ENCODE measurements around the gene DLG2. TPM values are rescaled to one million over a fixed set of nuclear protein-coding genes. Genes with fewer than 3 reads are reported as not detected.

DLG2 gene
- total RNA-seq, 1 experiment from 2014 or later = not detected

GRCh38 chr11:83933008-83933407 lies 1694.1 kb downstream of the DLG2 start:
- no peak for DNase-seq (ENCODE audit: low read depth)

- no peak for DNase-seq (ENCODE audit: low read depth)
These were observed 1699.7 kb downstream of the DLG2 start for GRCh38 chr11:83927422-83927821.

GRCh38 chr11:83924795-83925542 lies 1702.2 kb downstream of the DLG2 start:
- DNase-seq (ENCODE audit: low read depth) = no peak

GRCh38 chr11:83923961-83924360 lies 1703.2 kb downstream of the DLG2 start:
- no peak for DNase-seq (ENCODE audit: low read depth)

- DNase-seq (ENCODE audit: low read depth) = no peak
These were observed 1704.2 kb downstream of the DLG2 start for GRCh38 chr11:83922953-83923352.

GRCh38 chr11:83922318-83922717 lies 1704.8 kb downstream of the DLG2 start:
- DNase-seq (ENCODE audit: low read depth) = no peak

- no peak for DNase-seq (ENCODE audit: low read depth)
These were observed 1705.5 kb downstream of the DLG2 start for GRCh38 chr11:83921447-83922192.

GRCh38 chr11:83918476-83918875 lies 1708.7 kb downstream of the DLG2 start:
- DNase-seq (ENCODE audit: low read depth) = no peak

GRCh38 chr11:83914995-83915394 lies 1712.1 kb downstream of the DLG2 start:
- DNase-seq (ENCODE audit: low read depth) = no peak

GRCh38 chr11:83909579-83910534 lies 1717.3 kb downstream of the DLG2 start:
- no peak for DNase-seq (ENCODE audit: low read depth)

- no peak for DNase-seq (ENCODE audit: low read depth)
These were observed 1718.8 kb downstream of the DLG2 start for GRCh38 chr11:83908298-83908856.

GRCh38 chr11:83895516-83895915 lies 1731.6 kb downstream of the DLG2 start:
- DNase-seq (ENCODE audit: low read depth) = no peak

- no peak for DNase-seq (ENCODE audit: low read depth)
These were observed 1745.7 kb downstream of the DLG2 start for GRCh38 chr11:83881428-83881827.

GRCh38 chr11:83871054-83871453 lies 1756.1 kb downstream of the DLG2 start:
- DNase-seq (ENCODE audit: low read depth) = no peak

- DNase-seq (ENCODE audit: low read depth) = no peak
These were observed 1760.5 kb downstream of the DLG2 start for GRCh38 chr11:83866655-83867054.

GRCh38 chr11:83865636-83866461 lies 1761.3 kb downstream of the DLG2 start:
- DNase-seq (ENCODE audit: low read depth) = peak; percentile 24

GRCh38 chr11:83864412-83865057 lies 1762.6 kb downstream of the DLG2 start:
- DNase-seq (ENCODE audit: low read depth) = no peak

- DNase-seq (ENCODE audit: low read depth) = no peak
These were observed 1763.9 kb downstream of the DLG2 start for GRCh38 chr11:83863272-83863671.

GRCh38 chr11:83862691-83863090 lies 1764.5 kb downstream of the DLG2 start:
- DNase-seq (ENCODE audit: low read depth) = no peak

GRCh38 chr11:83862033-83862432 lies 1765.1 kb downstream of the DLG2 start:
- DNase-seq (ENCODE audit: low read depth) = no peak

All from M059J (cell line).